ENCODE results near the gene YWHAQ.

YWHAQ gene

DNA sequence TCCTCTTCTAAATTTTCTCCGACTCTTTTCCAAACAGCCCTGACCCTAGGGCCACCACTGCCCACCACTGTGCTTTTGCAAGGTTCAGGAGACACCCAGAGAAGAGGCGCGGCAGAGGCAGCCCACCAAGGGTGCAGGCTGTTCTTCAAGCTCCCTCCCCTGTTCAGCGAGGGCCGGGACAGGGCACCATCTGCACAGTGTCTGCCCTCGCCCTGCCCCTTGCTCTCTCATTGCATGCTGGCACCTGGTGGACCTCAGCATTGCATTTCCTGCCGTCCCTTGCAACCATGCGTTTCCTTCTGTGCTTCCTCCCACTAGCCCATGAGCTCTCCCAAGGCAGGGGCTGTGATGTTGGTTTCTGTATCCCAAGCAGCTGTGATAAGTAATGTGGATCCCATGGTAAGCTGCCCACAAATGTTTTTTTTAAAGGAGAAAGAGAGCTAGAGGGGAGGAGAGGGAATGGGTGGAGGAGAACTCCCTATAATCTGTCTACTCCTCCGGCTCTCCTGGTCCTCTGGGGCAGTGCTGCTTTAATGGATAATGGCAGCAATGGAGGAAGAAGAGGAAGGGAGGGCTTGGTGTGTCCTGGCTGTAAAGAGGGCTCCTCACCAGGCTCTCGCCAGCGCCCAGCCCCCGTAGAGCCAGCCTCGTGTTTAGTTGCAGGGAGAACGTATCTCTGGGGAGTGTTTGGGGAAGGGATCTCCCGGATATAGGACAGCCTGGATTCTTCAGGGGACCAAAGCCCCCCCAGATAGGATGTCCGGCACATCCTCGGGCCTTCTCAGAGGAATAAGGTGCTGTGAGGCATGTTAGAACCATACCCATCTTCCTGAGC, 15.6 kb upstream of the YWHAQ start:
- Histone ChIP-seq H3K9me3 (ENCODE audit: control insufficient read depth, insufficient read depth, low read length) (no peaks in the 10 kb centered on the region), H3K27me3 (ENCODE audit: control insufficient read depth, insufficient read depth, low read length) (no peaks in the 10 kb centered on the region), H3K4me1 (ENCODE audit: control insufficient read depth, insufficient read depth, low read length) (peaks cover 18% of the 10 kb centered on the region; the same call in 1 of the 2 replicates), H3K36me3 (ENCODE audit: control insufficient read depth, insufficient read depth, low read length) (no peaks in the 10 kb centered on the region), H3K27ac (ENCODE audit: low read depth, low read length) (no peak overlapping the region), H3K9ac (ENCODE audit: low read depth, low read length) (no peak overlapping the region), H3K4me3 (ENCODE audit: low read depth, low read length) (no peak overlapping the region)

DNA sequence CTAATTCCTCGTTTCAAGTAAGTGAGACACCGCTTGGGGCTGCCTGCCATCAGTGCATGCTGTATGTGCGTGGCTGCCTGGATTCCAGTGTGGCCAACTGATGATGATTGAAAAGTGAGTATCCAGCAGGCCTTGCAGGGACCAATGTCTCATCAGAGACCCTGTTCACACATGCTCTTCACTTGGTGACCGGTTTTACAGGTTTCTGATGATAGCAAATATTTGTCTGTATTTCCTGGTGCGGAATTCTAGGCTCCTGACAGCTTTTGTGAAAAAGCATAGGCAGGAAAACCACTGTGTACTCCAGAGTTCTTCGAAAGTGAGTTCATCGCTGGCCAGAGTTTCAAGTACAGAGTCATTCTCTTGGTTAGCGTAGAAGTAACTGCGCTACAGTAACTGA, 13.8 kb upstream of the YWHAQ start:
- no peaks in the 10 kb centered on the region for H3K9me3 ChIP-seq (ENCODE audit: control insufficient read depth, insufficient read depth, low read length)

DNA sequence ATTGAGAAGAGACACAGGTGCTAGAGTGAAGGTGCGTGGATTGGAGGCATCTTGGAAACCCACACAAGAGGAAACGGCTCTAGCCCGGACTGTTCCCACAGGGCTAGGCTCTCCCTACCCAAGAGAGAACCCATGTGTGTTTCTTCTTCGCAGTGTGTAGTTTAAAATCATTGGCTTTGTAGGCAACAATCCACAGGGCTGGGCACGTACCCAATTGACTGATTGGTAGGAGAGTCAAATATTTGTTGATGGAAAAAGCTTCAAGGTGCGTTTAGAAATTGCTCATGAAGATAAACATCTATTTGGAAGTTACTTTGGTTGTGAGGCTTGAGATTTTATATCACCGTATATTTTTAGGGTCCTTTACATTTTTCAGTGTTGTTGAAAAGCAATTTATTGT, 13.2 kb upstream of the YWHAQ start:
- Histone ChIP-seq H3K27ac (ENCODE audit: low read depth, low read length) (no peak overlapping the region), H3K9ac (ENCODE audit: low read depth, low read length) (no peak overlapping the region), H3K36me3 (ENCODE audit: control insufficient read depth, insufficient read depth, low read length) (no peaks in the 10 kb centered on the region), H3K4me1 (ENCODE audit: control insufficient read depth, insufficient read depth, low read length) (peaks cover 8% of the 10 kb centered on the region; the same call in 1 of the 2 replicates), H3K9me3 (ENCODE audit: control insufficient read depth, insufficient read depth, low read length) (no peaks in the 10 kb centered on the region), H3K4me3 (ENCODE audit: low read depth, low read length) (no peak overlapping the region), H3K27me3 (ENCODE audit: control insufficient read depth, insufficient read depth, low read length) (no peaks in the 10 kb centered on the region; the same call in 1 of the 2 replicates)

More for the DNA sequence above, 13.8 kb upstream of the YWHAQ start:
- no peak overlapping the region for H3K27ac ChIP-seq (ENCODE audit: low read depth, low read length)
- H3K27me3 ChIP-seq (ENCODE audit: control insufficient read depth, insufficient read depth, low read length), result no peaks in the 10 kb centered on the region; the same call in 1 of the 2 replicates
- peaks cover 11% of the 10 kb centered on the region; the same call in 1 of the 2 replicates for H3K4me1 ChIP-seq (ENCODE audit: control insufficient read depth, insufficient read depth, low read length)
- no peaks in the 10 kb centered on the region for H3K36me3 ChIP-seq (ENCODE audit: control insufficient read depth, insufficient read depth, low read length)
- H3K9ac ChIP-seq (ENCODE audit: low read depth, low read length), result no peak overlapping the region
- no peak overlapping the region for H3K4me3 ChIP-seq (ENCODE audit: low read depth, low read length)

DNA sequence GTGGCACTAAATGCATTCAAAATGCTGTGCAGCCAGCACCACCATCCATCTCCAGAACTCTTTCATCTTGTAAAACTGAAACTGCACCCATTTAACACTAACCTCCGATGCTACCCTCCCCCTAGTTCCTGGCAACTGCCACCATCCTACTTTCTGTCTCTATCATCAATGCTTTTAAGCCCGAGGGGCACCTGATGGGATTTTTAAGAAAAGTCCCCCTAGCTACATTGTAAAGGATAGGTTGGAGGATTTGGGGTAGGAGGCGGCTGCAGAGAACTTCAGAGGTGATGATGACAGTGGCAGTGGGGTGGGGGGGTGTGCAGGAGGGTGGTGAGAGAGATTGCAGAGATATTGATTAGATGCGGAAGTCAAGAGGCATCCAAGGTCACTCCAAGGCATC, 10.8 kb upstream of the YWHAQ start:
- no peaks in the 10 kb centered on the region for H3K9me3 ChIP-seq (ENCODE audit: control insufficient read depth, insufficient read depth, low read length)
- H3K36me3 ChIP-seq (ENCODE audit: control insufficient read depth, insufficient read depth, low read length), result no peaks in the 10 kb centered on the region
- H3K9ac ChIP-seq (ENCODE audit: low read depth, low read length), result no peak overlapping the region
- H3K4me1 ChIP-seq (ENCODE audit: control insufficient read depth, insufficient read depth, low read length), result peaks cover 5% of the 10 kb centered on the region; the same call in 1 of the 2 replicates
- no peak overlapping the region for H3K4me3 ChIP-seq (ENCODE audit: low read depth, low read length)
- H3K27me3 ChIP-seq (ENCODE audit: control insufficient read depth, insufficient read depth, low read length), result no peaks in the 10 kb centered on the region; the same call in 1 of the 2 replicates
- H3K27ac ChIP-seq (ENCODE audit: low read depth, low read length), result no peak overlapping the region

DNA sequence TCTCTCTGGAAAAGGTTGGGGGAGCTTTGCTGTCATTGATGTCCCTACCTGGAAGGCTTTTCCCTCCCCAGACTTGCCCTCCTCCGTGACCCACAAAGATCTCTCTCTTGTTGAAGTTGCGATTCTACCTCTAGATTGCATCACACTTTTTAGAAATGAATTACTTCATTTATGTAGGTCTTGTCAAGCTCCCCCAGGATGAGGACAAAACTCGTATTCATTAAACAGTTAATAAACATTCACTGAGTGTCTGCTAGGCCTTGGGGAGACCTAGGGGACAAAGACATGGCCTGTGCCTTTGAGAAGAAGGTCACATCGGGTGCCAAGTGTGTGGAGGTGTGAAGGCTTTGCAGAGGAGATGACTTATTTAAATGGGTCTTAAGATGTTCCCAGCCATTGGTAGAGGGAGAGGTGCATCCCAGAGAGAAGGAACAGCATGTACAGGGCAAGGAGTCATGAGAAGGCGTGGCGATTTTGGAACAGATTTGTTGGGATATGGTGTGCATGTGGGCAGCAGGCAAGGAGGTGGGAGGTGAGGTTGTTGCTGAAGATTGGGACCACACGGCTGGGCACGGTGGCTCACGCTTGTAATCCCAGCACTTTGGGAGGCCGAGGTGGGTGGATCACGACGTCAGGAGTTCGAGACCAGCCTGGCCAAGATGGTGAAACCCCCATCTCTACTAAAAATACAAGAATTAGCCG, 9.8 kb upstream of the YWHAQ start:
- Histone ChIP-seq H3K36me3 (ENCODE audit: control insufficient read depth, insufficient read depth, low read length) (no peaks in the 10 kb centered on the region), H3K27me3 (ENCODE audit: control insufficient read depth, insufficient read depth, low read length) (no peaks in the 10 kb centered on the region; the same call in 1 of the 2 replicates), H3K4me3 (ENCODE audit: low read depth, low read length) (no peak overlapping the region), H3K9ac (ENCODE audit: low read depth, low read length) (no peak overlapping the region), H3K27ac (ENCODE audit: low read depth, low read length) (no peak overlapping the region), H3K4me1 (ENCODE audit: control insufficient read depth, insufficient read depth, low read length) (peaks cover 5% of the 10 kb centered on the region; the same call in 1 of the 2 replicates), H3K9me3 (ENCODE audit: control insufficient read depth, insufficient read depth, low read length) (no peaks in the 10 kb centered on the region)

DNA sequence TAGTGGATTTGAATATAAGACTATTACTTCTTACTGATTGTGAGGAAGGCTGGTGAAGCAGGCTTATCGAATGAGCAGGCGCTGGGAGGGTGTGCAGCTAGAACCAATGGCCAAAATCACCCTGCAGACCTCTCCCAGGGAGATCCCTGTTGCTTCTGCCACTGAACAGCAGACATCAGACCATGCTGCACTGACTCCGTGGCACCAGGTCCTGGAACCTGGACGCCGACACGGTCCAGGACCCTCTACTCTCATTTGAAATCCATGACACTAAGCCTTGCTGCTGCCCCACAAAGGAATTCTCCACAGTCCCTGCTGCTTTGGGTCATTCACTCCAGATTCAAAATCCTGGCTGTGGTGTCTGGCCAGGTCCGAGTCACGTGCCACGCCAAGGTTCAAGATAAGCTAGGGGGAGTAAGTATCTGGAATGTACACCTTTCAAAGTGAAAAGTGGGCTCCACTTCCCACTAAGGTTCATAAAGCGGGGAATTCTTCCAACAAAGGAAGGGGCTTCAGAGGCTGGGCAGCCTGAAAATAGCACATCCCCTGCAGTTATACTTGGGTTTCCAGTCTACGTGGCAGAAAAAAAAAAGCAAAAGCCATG, 9.0 kb upstream of the YWHAQ start:
- H3K27ac ChIP-seq (ENCODE audit: low read depth, low read length), result no peak overlapping the region
- H3K4me1 ChIP-seq (ENCODE audit: control insufficient read depth, insufficient read depth, low read length), result peaks cover 5% of the 10 kb centered on the region; the same call in 1 of the 2 replicates
- H3K36me3 ChIP-seq (ENCODE audit: control insufficient read depth, insufficient read depth, low read length), result no peaks in the 10 kb centered on the region
- no peak overlapping the region for H3K9ac ChIP-seq (ENCODE audit: low read depth, low read length)
- no peak overlapping the region for H3K4me3 ChIP-seq (ENCODE audit: low read depth, low read length)
- no peaks in the 10 kb centered on the region for H3K9me3 ChIP-seq (ENCODE audit: control insufficient read depth, insufficient read depth, low read length)
- no peaks in the 10 kb centered on the region; the same call in 1 of the 2 replicates for H3K27me3 ChIP-seq (ENCODE audit: control insufficient read depth, insufficient read depth, low read length)

DNA sequence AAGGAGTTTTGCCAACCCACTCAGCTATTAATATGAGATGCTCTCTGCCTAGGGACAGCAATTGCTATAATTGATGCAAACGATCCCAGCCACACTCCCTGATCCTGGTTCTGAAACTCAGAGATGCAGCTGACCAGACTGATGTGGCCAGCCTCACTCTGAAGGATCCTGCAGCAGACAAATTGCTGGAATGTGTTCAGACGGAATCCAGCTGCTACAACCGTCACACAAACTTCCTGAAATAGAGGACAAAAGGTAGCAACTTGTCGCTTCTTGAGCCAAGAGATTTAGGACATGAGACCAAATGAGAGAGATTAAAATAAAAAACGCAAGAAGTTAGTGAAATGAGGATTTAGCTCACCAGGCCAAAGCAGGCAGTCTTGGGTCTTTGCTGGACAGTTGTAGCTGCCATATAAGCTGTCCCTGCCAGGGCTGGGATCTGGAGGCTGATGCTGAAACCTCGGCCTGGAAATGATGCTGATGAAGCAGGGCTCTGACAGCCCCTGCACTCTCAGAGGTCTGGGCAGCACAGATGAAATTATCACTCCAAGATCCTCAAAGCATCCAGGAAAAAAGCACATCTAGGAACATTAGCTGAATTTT, 8.3 kb upstream of the YWHAQ start:
- Histone ChIP-seq H3K36me3 (ENCODE audit: control insufficient read depth, insufficient read depth, low read length) (no peaks in the 10 kb centered on the region), H3K9me3 (ENCODE audit: control insufficient read depth, insufficient read depth, low read length) (no peaks in the 10 kb centered on the region), H3K27me3 (ENCODE audit: control insufficient read depth, insufficient read depth, low read length) (peaks cover 2% of the 10 kb centered on the region; the same call in 1 of the 2 replicates), H3K9ac (ENCODE audit: low read depth, low read length) (no peak overlapping the region), H3K4me3 (ENCODE audit: low read depth, low read length) (no peak overlapping the region), H3K4me1 (ENCODE audit: control insufficient read depth, insufficient read depth, low read length) (peaks cover 5% of the 10 kb centered on the region; the same call in 1 of the 2 replicates), H3K27ac (ENCODE audit: low read depth, low read length) (no peak overlapping the region)

DNA sequence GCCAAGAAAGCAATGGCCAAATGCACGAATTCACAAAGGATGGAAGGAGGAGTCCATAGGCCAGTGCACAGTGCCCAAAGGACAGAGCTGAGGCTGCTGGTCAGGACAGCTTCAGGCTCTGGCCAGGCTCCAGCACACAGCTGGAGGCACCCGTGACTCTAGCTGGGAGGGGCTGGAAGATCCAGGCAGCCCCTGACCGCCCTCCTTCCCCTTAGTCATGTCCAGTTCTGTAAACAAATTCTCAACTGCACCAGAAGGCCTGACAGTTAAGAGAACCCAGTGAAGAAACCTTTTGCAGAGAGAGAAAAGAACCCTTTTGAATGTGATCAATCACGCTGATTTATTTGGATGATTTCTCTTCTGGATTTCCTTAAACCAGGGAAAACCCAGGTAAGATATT, 7.7 kb upstream of the YWHAQ start:
- no peak overlapping the region for H3K4me3 ChIP-seq (ENCODE audit: low read depth, low read length)
- no peaks in the 10 kb centered on the region for H3K36me3 ChIP-seq (ENCODE audit: control insufficient read depth, insufficient read depth, low read length)
- H3K9me3 ChIP-seq (ENCODE audit: control insufficient read depth, insufficient read depth, low read length), result no peaks in the 10 kb centered on the region
- H3K27ac ChIP-seq (ENCODE audit: low read depth, low read length), result no peak overlapping the region
- peaks cover 5% of the 10 kb centered on the region; the same call in 1 of the 2 replicates for H3K4me1 ChIP-seq (ENCODE audit: control insufficient read depth, insufficient read depth, low read length)
- H3K9ac ChIP-seq (ENCODE audit: low read depth, low read length), result no peak overlapping the region
- peaks cover 6% of the 10 kb centered on the region; the same call in 1 of the 2 replicates for H3K27me3 ChIP-seq (ENCODE audit: control insufficient read depth, insufficient read depth, low read length)

DNA sequence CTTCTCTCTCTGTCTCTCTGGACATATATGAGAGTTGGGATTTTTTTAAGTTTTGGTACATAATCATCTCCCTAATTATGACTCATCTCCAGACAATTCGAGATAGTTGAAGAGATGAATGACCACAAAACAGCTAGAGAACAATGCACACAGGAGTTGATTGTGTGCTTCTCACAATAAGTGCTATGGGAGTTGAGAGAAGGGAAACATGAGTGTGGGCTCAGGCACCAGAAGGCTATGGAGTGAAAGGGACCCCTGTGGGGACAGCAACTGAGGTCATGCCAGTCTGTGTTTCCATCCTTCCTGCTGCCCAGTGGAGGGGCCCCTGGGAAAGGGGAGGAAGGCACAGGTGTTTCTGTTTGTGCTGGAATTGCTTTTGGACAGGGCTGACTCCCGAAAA, 6.5 kb upstream of the YWHAQ start:
- no peak overlapping the region for H3K9ac ChIP-seq (ENCODE audit: low read depth, low read length)
- no peak overlapping the region for H3K4me3 ChIP-seq (ENCODE audit: low read depth, low read length)
- peaks cover 1% of the 10 kb centered on the region; the same call in 1 of the 2 replicates for H3K4me1 ChIP-seq (ENCODE audit: control insufficient read depth, insufficient read depth, low read length)
- no peaks in the 10 kb centered on the region for H3K36me3 ChIP-seq (ENCODE audit: control insufficient read depth, insufficient read depth, low read length)
- H3K27me3 ChIP-seq (ENCODE audit: control insufficient read depth, insufficient read depth, low read length), result peaks cover 16% of the 10 kb centered on the region; the same call in 1 of the 2 replicates
- no peak overlapping the region for H3K27ac ChIP-seq (ENCODE audit: low read depth, low read length)
- no peaks in the 10 kb centered on the region for H3K9me3 ChIP-seq (ENCODE audit: control insufficient read depth, insufficient read depth, low read length)

DNA sequence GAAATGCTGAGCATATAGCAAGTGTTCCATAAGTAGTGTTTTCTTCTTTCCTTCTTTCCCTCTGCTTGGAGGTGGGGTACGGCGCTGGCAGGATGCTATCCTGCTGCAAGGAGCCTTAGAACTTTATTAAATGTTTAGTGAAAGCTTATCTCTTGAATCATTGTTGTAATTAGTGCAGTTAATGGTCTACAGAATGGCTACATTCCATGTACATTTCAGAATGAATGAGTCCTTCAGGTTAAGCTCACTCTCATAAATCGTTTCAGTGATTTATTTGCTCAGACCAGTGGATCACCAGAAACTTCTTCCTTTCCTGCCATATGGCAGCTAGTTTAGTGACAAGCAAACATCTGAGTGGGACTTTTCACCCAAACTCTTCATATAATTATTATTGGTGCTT, 3.3 kb upstream of the YWHAQ start:
- Histone ChIP-seq H3K9me3 (ENCODE audit: control insufficient read depth, insufficient read depth, low read length) (no peaks in the 10 kb centered on the region), H3K27me3 (ENCODE audit: control insufficient read depth, insufficient read depth, low read length) (peaks cover 23% of the 10 kb centered on the region), H3K36me3 (ENCODE audit: control insufficient read depth, insufficient read depth, low read length) (peaks cover 2% of the 10 kb centered on the region), H3K4me3 (ENCODE audit: low read depth, low read length) (no peak overlapping the region), H3K27ac (ENCODE audit: low read depth, low read length) (no peak overlapping the region), H3K4me1 (ENCODE audit: control insufficient read depth, insufficient read depth, low read length) (peaks cover 9% of the 10 kb centered on the region), H3K9ac (ENCODE audit: low read depth, low read length) (no peak overlapping the region)

All from HUES48 (cell line).